Sigmoid colon (tissue), 4 donors: ENCODE results near the gene SLAMF6.

Experiments used
- POLR2AphosphoS5 ChIP-seq, 4 donors: sonication (generic); formaldehyde crosslinking; IDR thresholded peaks; one replicate each; pipeline ENCODE4 v1.6.1; 2017; ENCODE audit warnings: antibody characterized with exemption in 4 of 4
- TF ChIP-seq, protein P1 (sequence below), 4 experiments: fragments of 450-650 bp in 3 of 4; fragments of 200-600 bp in 1 of 4; IDR thresholded peaks; one replicate each; pipeline ENCODE4 v1.5.1; 2016 to 2019; ENCODE audit warnings: antibody characterized with exemption in 4 of 4, mild to moderate bottlenecking in 3 of 4, moderate library complexity in 2 of 4

DNA sequence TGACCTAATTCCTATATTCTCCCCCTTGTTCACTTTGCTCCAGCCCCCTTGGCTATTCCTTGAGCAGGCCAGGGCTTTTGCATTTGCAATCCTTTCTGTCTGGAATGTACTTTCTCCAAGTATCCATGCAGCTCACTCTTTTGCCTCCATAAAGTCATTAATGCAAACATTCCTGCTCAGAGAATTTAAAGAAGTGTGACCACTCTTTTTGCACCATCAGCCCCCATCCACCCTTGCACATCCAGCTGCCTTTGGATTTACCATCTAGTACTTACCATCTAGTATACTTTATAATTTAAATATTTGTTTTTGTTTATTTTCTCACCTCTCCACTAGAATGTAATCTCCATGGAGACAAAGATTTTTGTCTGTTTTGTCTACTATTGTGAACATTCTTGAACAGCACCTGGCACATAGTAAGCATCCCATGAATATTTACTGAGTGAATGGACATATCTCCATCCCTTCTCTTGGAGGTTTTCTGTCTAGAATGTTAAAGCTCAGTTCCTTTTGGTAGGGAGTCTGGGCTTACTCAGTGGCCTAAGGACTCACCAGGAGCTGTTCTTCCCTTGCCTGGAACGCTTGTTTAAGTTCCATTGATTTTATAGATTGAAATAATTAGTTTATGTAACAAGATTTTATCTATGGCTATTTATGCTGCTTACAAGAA lies 22.6 kb downstream of the SLAMF6 start:
- TF ChIP-seq POLR2AphosphoS5 (IDR thresholded peaks at IDR 0.05): no peak
- TF ChIP-seq, protein P1, sequence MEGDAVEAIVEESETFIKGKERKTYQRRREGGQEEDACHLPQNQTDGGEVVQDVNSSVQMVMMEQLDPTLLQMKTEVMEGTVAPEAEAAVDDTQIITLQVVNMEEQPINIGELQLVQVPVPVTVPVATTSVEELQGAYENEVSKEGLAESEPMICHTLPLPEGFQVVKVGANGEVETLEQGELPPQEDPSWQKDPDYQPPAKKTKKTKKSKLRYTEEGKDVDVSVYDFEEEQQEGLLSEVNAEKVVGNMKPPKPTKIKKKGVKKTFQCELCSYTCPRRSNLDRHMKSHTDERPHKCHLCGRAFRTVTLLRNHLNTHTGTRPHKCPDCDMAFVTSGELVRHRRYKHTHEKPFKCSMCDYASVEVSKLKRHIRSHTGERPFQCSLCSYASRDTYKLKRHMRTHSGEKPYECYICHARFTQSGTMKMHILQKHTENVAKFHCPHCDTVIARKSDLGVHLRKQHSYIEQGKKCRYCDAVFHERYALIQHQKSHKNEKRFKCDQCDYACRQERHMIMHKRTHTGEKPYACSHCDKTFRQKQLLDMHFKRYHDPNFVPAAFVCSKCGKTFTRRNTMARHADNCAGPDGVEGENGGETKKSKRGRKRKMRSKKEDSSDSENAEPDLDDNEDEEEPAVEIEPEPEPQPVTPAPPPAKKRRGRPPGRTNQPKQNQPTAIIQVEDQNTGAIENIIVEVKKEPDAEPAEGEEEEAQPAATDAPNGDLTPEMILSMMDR (IDR thresholded peaks at IDR 0.05): no peak
